ENCODE measurements around the gene HOXC6. TPM values are rescaled to one million over a fixed set of nuclear protein-coding genes. Genes with fewer than 3 reads are reported as not detected.

Gene HOXC6
- total RNA-seq, 2 donors from 2014 or later: 0.15 TPM; not detected in 1

- Histone ChIP-seq H3K36me3 (no peaks in the 10 kb centered on the region), H3K27ac (no peak overlapping the region), H3K27me3 (peaks cover 94% of the 10 kb centered on the region), H3K9ac (ENCODE audit: low read depth in 2 of 2, low read length in 2 of 2) (no peak overlapping the region), H3K4me1 (no peaks in the 10 kb centered on the region), H3K4me3 (peak overlapping the region; percentile 14), H3K9me3 (no peaks in the 10 kb centered on the region)
- intact Hi-C loops (cut with DNase I): loop anchor here (5.0 kb wide), 1 partner anchor 159 kb away; no protein-coding TSS in a partner anchor
- no peak for DNase-seq
- TF ChIP-seq CTCF (IDR thresholded peaks at IDR 0.05): no peak
These were observed 5.1 kb downstream of the HOXC6 start for GRCh38 chr12:54033106-54033979.

- intact Hi-C loops (cut with DNase I): loop anchor here (5.0 kb wide), 1 partner anchor 158 kb away; no protein-coding TSS in a partner anchor
- Histone ChIP-seq H3K4me1 (no peaks in the 10 kb centered on the region), H3K9me3 (no peaks in the 10 kb centered on the region), H3K27ac (no peak overlapping the region), H3K27me3 (peaks cover 95% of the 10 kb centered on the region), H3K9ac (ENCODE audit: low read depth in 2 of 2, low read length in 2 of 2) (no peak overlapping the region), H3K4me3 (no peak overlapping the region), H3K36me3 (no peaks in the 10 kb centered on the region)
- no peak for DNase-seq
- TF ChIP-seq CTCF (IDR thresholded peaks at IDR 0.05): no peak
These were observed 5.9 kb downstream of the HOXC6 start for GRCh38 chr12:54033980-54034784.

GRCh38 chr12:54034785-54035310, 6.6 kb downstream of the HOXC6 start:
- peaks cover 96% of the 10 kb centered on the region for H3K27me3 ChIP-seq
- no peak for DNase-seq
- no peaks in the 10 kb centered on the region for H3K36me3 ChIP-seq
- H3K9me3 ChIP-seq: no peaks in the 10 kb centered on the region
- no peak for TF ChIP-seq CTCF (IDR thresholded peaks at IDR 0.05)
- H3K4me3 ChIP-seq: no peak overlapping the region
- H3K9ac ChIP-seq (ENCODE audit: low read depth in 2 of 2, low read length in 2 of 2): no peak overlapping the region
- H3K27ac ChIP-seq: no peak overlapping the region
- intact Hi-C loops (cut with DNase I): loop anchor here (5.0 kb wide), 1 partner anchor 157 kb away; no protein-coding TSS in a partner anchor
- no peaks in the 10 kb centered on the region for H3K4me1 ChIP-seq

GRCh38 chr12:54035568-54036264, 7.5 kb downstream of the HOXC6 start:
- no peak overlapping the region for H3K27ac ChIP-seq
- H3K9ac ChIP-seq (ENCODE audit: low read depth in 2 of 2, low read length in 2 of 2): no peak overlapping the region
- no peaks in the 10 kb centered on the region for H3K9me3 ChIP-seq
- DNase-seq: no peak
- H3K4me3 ChIP-seq: no peak overlapping the region
- no peaks in the 10 kb centered on the region for H3K36me3 ChIP-seq
- TF ChIP-seq CTCF (IDR thresholded peaks at IDR 0.05): no peak
- intact Hi-C loops (cut with DNase I): no loop called here
- no peaks in the 10 kb centered on the region for H3K4me1 ChIP-seq
- H3K27me3 ChIP-seq: peaks cover 96% of the 10 kb centered on the region

Data from colonic mucosa (tissue), 4 donors.